Heart left ventricle (tissue), 16 donors: ENCODE measurements around the gene LINC01488. TPM values are rescaled to one million over a fixed set of nuclear protein-coding genes. Genes with fewer than 3 reads are reported as not detected.

ENCODE experiments used
- ATAC-seq, 4 donors: fragments of 200-7000 bp; cut with Tn5 transposase; one replicate each; pipeline ENCODE4 v1.9.1; 2020 to 2022; ENCODE audit warnings: moderate library complexity in 4 of 4, mild to moderate bottlenecking in 3 of 4, moderate number of reproducible peaks in 1 of 4
- DNase-seq, 5 donors: peaks; one replicate each; pipeline ENCODE4 v3.0.0-alpha.2; 2020
- H3K27ac ChIP-seq, 12 donors: fragments of 200-600 bp; sonication (generic) in 4 of 12; one replicate each; pipeline versions ENCODE4 v1.5.0 to v1.8.0; 2016 to 2022; ENCODE audit warnings: mild to moderate bottlenecking in 2 of 12
- H3K27me3 ChIP-seq, 9 donors: fragments of 200-600 bp; sonication (generic) in 2 of 9; one replicate each; pipeline versions ENCODE4 v1.5.1 to v1.8.0; 2016 to 2022; ENCODE audit warnings: mild to moderate bottlenecking in 3 of 9
- H3K36me3 ChIP-seq, 9 donors: fragments of 200-600 bp; sonication (generic) in 2 of 9; one replicate each; pipeline versions ENCODE4 v1.5.0 to v1.8.0; 2018 to 2022; ENCODE audit warnings: mild to moderate bottlenecking in 2 of 9
- H3K4me1 ChIP-seq, 12 donors: fragments of 200-600 bp; sonication (generic) in 4 of 12; one replicate each; pipeline versions ENCODE4 v1.5.0 to v1.8.0; 2016 to 2022; ENCODE audit warnings: mild to moderate bottlenecking in 3 of 12
- H3K4me3 ChIP-seq, 12 donors: fragments of 200-600 bp; sonication (generic) in 4 of 12; one replicate each; pipeline versions ENCODE4 v1.5.0 to v1.8.0; 2017 to 2022; ENCODE audit warnings: mild to moderate bottlenecking in 9 of 12, moderate library complexity in 4 of 12
- H3K9me3 ChIP-seq, 12 donors: fragments of 200-600 bp; sonication (generic) in 4 of 12; one replicate each; pipeline versions ENCODE4 v1.5.0 to v1.8.0; 2016 to 2022; ENCODE audit warnings: mild to moderate bottlenecking in 1 of 12
- CTCF ChIP-seq, 12 donors: fragments of 200-600 bp; sonication (generic) in 4 of 12; IDR thresholded peaks; one replicate each; pipeline versions ENCODE4 v1.5.0 to v1.8.0; 2018 to 2022; ENCODE audit warnings: antibody characterized with exemption in 12 of 12, mild to moderate bottlenecking in 5 of 12
- POLR2A ChIP-seq, 2 donors: fragments of 450-650 bp; IDR thresholded peaks; one replicate each; pipeline ENCODE4 v1.6.1; 2017; ENCODE audit warnings: antibody characterized with exemption in 2 of 2, mild to moderate bottlenecking in 2 of 2, moderate library complexity in 2 of 2
- WGBS, 4 donors: extraction: QIAGEN DNeasy Blood & Tissue Kit in 2 of 4; methylation state at CpG; one replicate each; pipeline versions ENCODE4 v1.1.5 to v1.1.7; 2013 to 2018; 5-methylcytosine and 5-hydroxymethylcytosine counted together
- intact Hi-C, 10 donors: fragments of 100-400 bp; cut with DNase I; formaldehyde crosslinking; loops; one replicate each; pipeline versions ENCODE4 v1.11.1 to v1.14.2; 2022
- polyA plus RNA-seq, 2 donors: library from polyadenylated mRNA; stranded (reverse); fragments of 200-250 nt; gene quantifications; one replicate each; pipeline ENCODE4 v1.2.3, GENCODE V29; 2013
- total RNA-seq, 9 donors: library from RNA; depleted of rRNA in 2 of 9; stranded (reverse); fragments of >200 nt in 2 of 9; fragmentation: NEBNext Ultra II Directional in 3 of 9; extraction: Animal tissue kit (Norgen Biotek cat#: 25700) in 3 of 9; gene quantifications; one replicate each; pipeline versions ENCODE4 v1.1.0 to v1.2.4, GENCODE V29; 2016 to 2023
- donor health status: ischemic (EF 13 %, LVEDD 7.1; RV severe dilation, severe dysfunction).
- donor health status: healthy with polysubstance abuse.
- donor health status: DM: no; HTN: yes; CAD: no.
- donor health status: DM: no; HTN: no; CAD: no.
- donor health status: ischemic (EF 25% LVEDD 6.9; RV normal size, moderate dysfunction).
- donor health status: ischemic (EF 25% LVEDD 5.7; RV mildly dilated, moderate dysfunction).
- donor health status: healthy.
- donor health status: DM: yes; HTN: yes; CAD: no.
- donor health status: ischemic (EF 35%, LVEDD 5.7; RV mildly dilated, moderate dysfunction).
- donor health status: nonischemic (EF 11% LVEDD 7.7; RV severe dilation, severe dysfunction).
- donor health status: DM: yes; HTN: yes; CAD: no.
- donor health status: PGD.
- donor health status: ischemic (EF 29% LVEDD 5.4; RV normal size, mild dysfunction).
- donor health status: nonischemic (EF 23%, LVEDD 6.1; RV moderate dilation, normal function).

LINC01488 gene
- total and polyA plus RNA-seq, 11 donors: 0.04 to 0.42 (median 0.14) TPM; not detected in 5

GRCh38 chr11:69500285-69501120, 19.0 kb downstream of the LINC01488 start:
- peak in 1 of 5 donors; percentile 10 for DNase-seq
- H3K36me3 ChIP-seq: no peaks in the 10 kb centered on the region
- no peak for ATAC-seq
- intact Hi-C loops: no loop called here
- peaks cover 3 to 47% (median 22%) of the 10 kb centered on the region in 12 donors for H3K4me1 ChIP-seq
- 90 to 94% (median 92%) methylated on average over 11 to 13 of the region's 13 CpGs for WGBS, 4 donors
- H3K27me3 ChIP-seq: no peaks in the 10 kb centered on the region
- no peaks in the 10 kb centered on the region for H3K9me3 ChIP-seq
- H3K4me3 ChIP-seq: no peak overlapping the region
- H3K27ac ChIP-seq: no peak overlapping the region
- TF ChIP-seq CTCF (IDR thresholded peaks at IDR 0.05): no peak
- TF ChIP-seq POLR2A (IDR thresholded peaks at IDR 0.05): no peak

DNA sequence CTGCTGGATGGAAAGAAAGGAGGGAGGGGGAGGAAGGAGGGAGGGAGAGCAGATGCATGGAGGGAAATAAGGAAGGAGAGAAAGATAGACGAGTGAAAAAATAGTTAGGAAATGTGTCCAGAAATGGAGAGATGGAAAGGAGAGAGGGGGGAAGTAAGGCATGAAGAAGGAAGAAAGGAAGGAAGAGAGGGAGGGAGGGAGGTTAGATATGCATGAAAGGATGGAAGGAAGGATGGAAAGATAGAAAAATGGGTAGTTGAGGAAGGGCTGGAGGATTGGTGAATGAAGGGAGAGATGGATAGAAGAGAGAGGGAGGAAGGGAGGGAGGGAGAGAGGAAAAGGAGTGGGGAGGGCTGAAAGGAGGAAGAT, 19.6 kb downstream of the LINC01488 start:
- DNase-seq: no peak
- Histone ChIP-seq H3K27ac (no peak overlapping the region), H3K4me1 (peaks cover 3 to 40% (median 17%) of the 10 kb centered on the region in 12 donors), H3K4me3 (no peak overlapping the region), H3K36me3 (no peaks in the 10 kb centered on the region), H3K27me3 (no peaks in the 10 kb centered on the region), H3K9me3 (peaks cover 0 to 2% (median 0%) of the 10 kb centered on the region in 12 donors)
- no peak for TF ChIP-seq CTCF (IDR thresholded peaks at IDR 0.05)
- no peak for TF ChIP-seq POLR2A (IDR thresholded peaks at IDR 0.05)
- ATAC-seq: no peak
- intact Hi-C loops: no loop called here
- WGBS, 4 donors: 66 to 85% (median 73%) methylated on average over 1 of the region's 1 CpG

GRCh38 chr11:69501891-69502860, 20.7 kb downstream of the LINC01488 start:
- intact Hi-C loops: no loop called here
- Histone ChIP-seq H3K27ac (no peak overlapping the region), H3K9me3 (peaks cover 0 to 12% (median 0%) of the 10 kb centered on the region in 12 donors), H3K27me3 (no peaks in the 10 kb centered on the region), H3K36me3 (no peaks in the 10 kb centered on the region), H3K4me3 (no peak overlapping the region), H3K4me1 (peaks cover 3 to 30% (median 7%) of the 10 kb centered on the region in 12 donors)
- 92 to 94% (median 93%) methylated on average over 22 to 26 of the region's 26 CpGs for WGBS, 4 donors
- peak in 1 of 5 donors; percentile 60 for DNase-seq
- TF ChIP-seq POLR2A (IDR thresholded peaks at IDR 0.05) (no peak), CTCF (IDR thresholded peaks at IDR 0.05) (no peak)
- ATAC-seq: peak in 1 of 4 donors; percentile 35

DNA sequence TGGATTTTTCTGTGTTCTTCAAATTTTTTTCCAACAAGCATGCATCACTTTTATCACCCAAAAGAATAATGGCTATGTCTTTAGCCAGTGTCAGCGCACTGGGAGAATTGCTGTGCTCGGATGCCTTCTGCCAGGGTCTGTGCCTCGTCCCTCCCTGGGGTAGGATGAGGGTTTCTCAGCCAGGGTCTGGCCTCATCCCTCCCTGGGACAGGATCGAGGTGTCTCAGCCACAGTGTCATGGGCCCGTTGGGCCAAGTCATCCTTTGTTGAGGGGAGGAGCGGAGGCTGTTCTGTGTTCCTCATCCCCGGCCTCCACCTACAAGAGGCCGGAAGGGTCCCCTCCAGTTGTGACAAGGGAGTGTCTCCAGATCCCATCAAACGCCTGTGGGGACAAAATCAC, 22.7 kb downstream of the LINC01488 start:
- no peak for DNase-seq

More for the DNA sequence above, 22.7 kb downstream of the LINC01488 start:
- Histone ChIP-seq H3K4me1 (peaks cover 0 to 14% (median 1%) of the 10 kb centered on the region in 12 donors), H3K36me3 (no peaks in the 10 kb centered on the region), H3K27me3 (no peaks in the 10 kb centered on the region), H3K9me3 (peaks cover 0 to 14% (median 0%) of the 10 kb centered on the region in 12 donors), H3K27ac (no peak overlapping the region), H3K4me3 (no peak overlapping the region)
- TF ChIP-seq POLR2A (IDR thresholded peaks at IDR 0.05): no peak
- TF ChIP-seq CTCF (IDR thresholded peaks at IDR 0.05): no peak
- WGBS, 4 donors: 86 to 97% (median 91%) methylated on average over 9 of the region's 9 CpGs
- ATAC-seq: no peak
- intact Hi-C loops: no loop called here
